Ureter (tissue), 1 donor: ENCODE measurements around the gene TUBB6. TPM values are rescaled to one million over a fixed set of nuclear protein-coding genes. Genes with fewer than 3 reads are reported as not detected.

Source experiments
- total RNA-seq: library from RNA; stranded (reverse); gene quantifications from one replicate; pipeline ENCODE4 v1.2.4, GENCODE V29; 2023
- donor health status: DM: yes; HTN: yes; CAD: no.

The TUBB6 gene
- total RNA-seq, 1 donor from 2014 or later, result 101 TPM

Other genes with a start within 250 kb of the TUBB6 start
- not detected for gene ANKRD62, start 214.4 kb upstream of the TUBB6 start, total RNA-seq
- not detected for gene CIDEA, start 53.9 kb upstream of the TUBB6 start, total RNA-seq
- 59.0 TPM for gene AFG3L2, start 69.0 kb downstream of the TUBB6 start, total RNA-seq
- gene PRELID3A, start 99.7 kb downstream of the TUBB6 start, total RNA-seq, result 5.2 TPM